Muscle layer of colon (tissue), 2 donors: ENCODE results near the gene SH2D2A.

ENCODE experiments used
- H3K27ac ChIP-seq: one replicate; pipeline ENCODE4 v1.7.0; 2013; ENCODE audit warnings: low read depth, mild to moderate bottlenecking, low read length, moderate library complexity
- H3K27me3 ChIP-seq, 2 donors: one replicate each; pipeline ENCODE4 v1.7.0; 2013; ENCODE audit warnings: low read length in 2 of 2, mild to moderate bottlenecking in 2 of 2; ENCODE audit not compliant: insufficient read depth in 2 of 2, control insufficient read depth in 1 of 2
- H3K36me3 ChIP-seq: one replicate; pipeline ENCODE4 v1.7.0; 2013; ENCODE audit warnings: mild to moderate bottlenecking, low read length; ENCODE audit not compliant: insufficient read depth
- H3K4me1 ChIP-seq: one replicate; pipeline ENCODE4 v1.7.0; 2013; ENCODE audit warnings: mild to moderate bottlenecking, low read length; ENCODE audit not compliant: insufficient read depth
- H3K4me3 ChIP-seq, 2 donors: one replicate each; pipeline ENCODE4 v1.7.0; 2013; ENCODE audit warnings: low read length in 2 of 2, low read depth in 1 of 2, mild to moderate bottlenecking in 1 of 2, moderate library complexity in 1 of 2
- H3K9ac ChIP-seq: one replicate; pipeline ENCODE4 v1.7.0; 2013; ENCODE audit warnings: low read length
- H3K9me3 ChIP-seq: one replicate; pipeline ENCODE4 v1.7.0; 2013; ENCODE audit warnings: mild to moderate bottlenecking, low read length
- donor health status: abdominal sarcoma.
- donor health status: Adenocarcinoma of cecum.

SH2D2A gene

GRCh38 chr1:156816561-156817328 is at the start of gene SH2D2A:
SH2D2A (minus strand) TSS chr1:156816848; CDS start chr1:156816708, 140 bp downstream.
- Histone ChIP-seq H3K4me3 (peak within 1 kb of the TSS in 1 of 2 donors; percentile 24), H3K9ac (no peak within 1 kb of the TSS), H3K36me3 (no peaks in the 10 kb centered on the region), H3K27me3 (peaks cover 0 to 21% of the 10 kb centered on the region in 2 donors), H3K4me1 (peaks cover 18% of the 10 kb centered on the region), H3K9me3 (no peaks in the 10 kb centered on the region), H3K27ac (no peak within 1 kb of the TSS)

- H3K36me3 ChIP-seq, result no peaks in the 10 kb centered on the region
- no peak overlapping the region for H3K4me3 ChIP-seq
- peaks cover 25 to 52% of the 10 kb centered on the region in 2 donors for H3K27me3 ChIP-seq
- no peak overlapping the region for H3K9ac ChIP-seq
- H3K4me1 ChIP-seq, result no peaks in the 10 kb centered on the region
- H3K9me3 ChIP-seq, result no peaks in the 10 kb centered on the region
- no peak overlapping the region for H3K27ac ChIP-seq
These were observed 49.2 kb upstream of the SH2D2A start for GRCh38 chr1:156865865-156866248.

GRCh38 chr1:156865258-156865657 is 48.6 kb upstream of the SH2D2A start:
- H3K27me3 ChIP-seq, result peaks cover 29 to 58% of the 10 kb centered on the region in 2 donors

GRCh38 chr1:156864796-156865195 is 48.1 kb upstream of the SH2D2A start:
- no peak overlapping the region for H3K9ac ChIP-seq
- H3K36me3 ChIP-seq, result no peaks in the 10 kb centered on the region
- H3K27me3 ChIP-seq, result peaks cover 33 to 63% of the 10 kb centered on the region in 2 donors
- H3K4me1 ChIP-seq, result peaks cover 9% of the 10 kb centered on the region
- H3K4me3 ChIP-seq, result no peak overlapping the region
- no peak overlapping the region for H3K27ac ChIP-seq
- no peaks in the 10 kb centered on the region for H3K9me3 ChIP-seq

More at GRCh38 chr1:156865258-156865657, 48.6 kb upstream of the SH2D2A start:
- no peak overlapping the region for H3K27ac ChIP-seq
- peaks cover 4% of the 10 kb centered on the region for H3K4me1 ChIP-seq
- no peak overlapping the region for H3K4me3 ChIP-seq
- no peaks in the 10 kb centered on the region for H3K36me3 ChIP-seq
- H3K9me3 ChIP-seq, result no peaks in the 10 kb centered on the region
- H3K9ac ChIP-seq, result no peak overlapping the region

- H3K36me3 ChIP-seq, result no peaks in the 10 kb centered on the region
- H3K27me3 ChIP-seq, result peaks cover 40 to 75% of the 10 kb centered on the region in 2 donors
- no peak overlapping the region for H3K9ac ChIP-seq
These were observed 47.0 kb upstream of the SH2D2A start for GRCh38 chr1:156863631-156864030.

GRCh38 chr1:156862997-156863599 is 46.5 kb upstream of the SH2D2A start:
- Histone ChIP-seq H3K27me3 (peaks cover 45 to 80% of the 10 kb centered on the region in 2 donors), H3K4me3 (no peak overlapping the region), H3K27ac (no peak overlapping the region), H3K9ac (no peak overlapping the region), H3K4me1 (peaks cover 16% of the 10 kb centered on the region), H3K36me3 (no peaks in the 10 kb centered on the region), H3K9me3 (no peaks in the 10 kb centered on the region)

More at GRCh38 chr1:156863631-156864030, 47.0 kb upstream of the SH2D2A start:
- Histone ChIP-seq H3K9me3 (no peaks in the 10 kb centered on the region), H3K4me1 (peaks cover 16% of the 10 kb centered on the region), H3K27ac (no peak overlapping the region), H3K4me3 (no peak overlapping the region)

GRCh38 chr1:156862584-156862983 is 45.9 kb upstream of the SH2D2A start:
- H3K4me1 ChIP-seq, result peaks cover 16% of the 10 kb centered on the region
- no peak overlapping the region for H3K27ac ChIP-seq
- H3K4me3 ChIP-seq, result no peak overlapping the region
- H3K9ac ChIP-seq, result no peak overlapping the region
- no peaks in the 10 kb centered on the region for H3K36me3 ChIP-seq
- peaks cover 45 to 83% of the 10 kb centered on the region in 2 donors for H3K27me3 ChIP-seq
- no peaks in the 10 kb centered on the region for H3K9me3 ChIP-seq

GRCh38 chr1:156860628-156861423 is 44.2 kb upstream of the SH2D2A start, which contains the start of gene NTRK1:
NTRK1 (plus strand) TSS chr1:156860865; CDS start chr1:156860935, 70 bp downstream.
- H3K27me3 ChIP-seq, result peaks cover 45 to 77% of the 10 kb centered on the region in 2 donors
- H3K9me3 ChIP-seq, result no peaks in the 10 kb centered on the region
- peaks cover 16% of the 10 kb centered on the region for H3K4me1 ChIP-seq
- H3K27ac ChIP-seq, result no peak within 1 kb of the TSS
- H3K4me3 ChIP-seq, result peak within 1 kb of the TSS; percentile 42 to 60
- H3K9ac ChIP-seq, result no peak within 1 kb of the TSS
- H3K36me3 ChIP-seq, result no peaks in the 10 kb centered on the region

GRCh38 chr1:156860113-156860627 is 43.5 kb upstream of the SH2D2A start:
- Histone ChIP-seq H3K9ac (no peak overlapping the region), H3K4me3 (peak overlapping the region; percentile 42 to 60), H3K9me3 (no peaks in the 10 kb centered on the region), H3K4me1 (peaks cover 16% of the 10 kb centered on the region), H3K27me3 (peaks cover 45 to 74% of the 10 kb centered on the region in 2 donors), H3K36me3 (no peaks in the 10 kb centered on the region), H3K27ac (no peak overlapping the region)

GRCh38 chr1:156859523-156860112 is 43.0 kb upstream of the SH2D2A start:
- peaks cover 16% of the 10 kb centered on the region for H3K4me1 ChIP-seq
- no peaks in the 10 kb centered on the region for H3K9me3 ChIP-seq
- peak overlapping the region; percentile 42 to 60 for H3K4me3 ChIP-seq
- peaks cover 45 to 74% of the 10 kb centered on the region in 2 donors for H3K27me3 ChIP-seq
- H3K9ac ChIP-seq, result no peak overlapping the region
- H3K27ac ChIP-seq, result no peak overlapping the region
- no peaks in the 10 kb centered on the region for H3K36me3 ChIP-seq
